Stimulated activated naive CD4-positive, alpha-beta T cell (primary cell): ENCODE results near the gene CADM1.

ENCODE experiments used
- DNase-seq, 6 experiments: peaks; one replicate each; lab custom pipeline; 2025; lab: John Stamatoyannopoulos, UW

Gene CADM1

DNA sequence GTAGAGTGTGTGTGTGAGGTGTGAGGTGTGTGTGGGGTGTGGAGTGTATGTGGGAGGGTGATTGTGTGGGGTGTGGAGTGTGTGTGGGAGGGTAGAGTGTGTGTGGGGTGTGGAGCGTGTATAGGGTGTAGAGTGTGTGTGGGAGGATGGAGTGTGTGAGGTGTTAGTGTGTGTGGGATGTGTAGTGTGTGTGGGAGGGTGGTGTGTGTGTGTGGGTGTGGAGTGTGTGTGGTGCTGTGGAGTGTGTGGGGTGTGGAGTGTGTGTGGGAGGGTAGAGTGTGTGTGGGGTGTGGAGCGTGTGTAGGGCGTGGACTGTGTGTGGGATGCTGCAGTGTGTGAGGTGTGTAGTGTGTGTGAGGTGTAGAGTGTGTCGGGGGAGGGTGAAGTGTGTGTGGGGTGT, 356.1 kb downstream of the CADM1 start:
- no peak for DNase-seq

DNA sequence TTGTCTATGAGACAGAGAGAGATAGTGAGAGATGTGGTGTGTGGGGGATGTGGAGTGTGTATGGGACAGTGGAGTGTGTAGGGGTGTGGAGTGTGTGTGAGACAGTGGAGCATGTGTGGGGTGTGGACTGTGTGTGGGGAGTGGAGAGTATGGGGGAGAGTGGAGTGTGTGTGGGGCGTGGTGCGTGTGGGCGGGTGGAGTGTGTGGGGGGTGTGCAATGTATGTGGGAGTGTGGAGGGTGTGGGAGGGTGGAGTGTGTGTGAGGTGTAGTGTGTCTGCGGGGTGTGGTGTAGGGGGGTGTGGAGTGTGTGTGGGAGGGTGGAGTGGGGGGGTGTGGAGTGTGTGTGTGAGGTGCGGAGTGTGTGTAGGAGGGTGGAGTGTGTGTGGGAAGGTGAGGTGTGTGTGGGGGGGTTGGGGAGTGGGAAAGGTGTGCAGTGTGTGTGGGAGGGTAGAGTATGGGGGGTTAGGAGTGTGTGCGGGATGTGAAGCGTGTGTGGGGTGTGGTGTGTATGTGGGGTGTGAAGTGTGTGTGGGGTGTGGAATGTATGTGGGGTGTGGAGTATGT, 356.9 kb downstream of the CADM1 start:
- no peak for DNase-seq

GRCh38 chr11:115146425-115146824, 357.8 kb downstream of the CADM1 start:
- DNase-seq = no peak

- no peak for DNase-seq
Observed at GRCh38 chr11:115145324-115145723, 358.9 kb downstream of the CADM1 start.

DNA sequence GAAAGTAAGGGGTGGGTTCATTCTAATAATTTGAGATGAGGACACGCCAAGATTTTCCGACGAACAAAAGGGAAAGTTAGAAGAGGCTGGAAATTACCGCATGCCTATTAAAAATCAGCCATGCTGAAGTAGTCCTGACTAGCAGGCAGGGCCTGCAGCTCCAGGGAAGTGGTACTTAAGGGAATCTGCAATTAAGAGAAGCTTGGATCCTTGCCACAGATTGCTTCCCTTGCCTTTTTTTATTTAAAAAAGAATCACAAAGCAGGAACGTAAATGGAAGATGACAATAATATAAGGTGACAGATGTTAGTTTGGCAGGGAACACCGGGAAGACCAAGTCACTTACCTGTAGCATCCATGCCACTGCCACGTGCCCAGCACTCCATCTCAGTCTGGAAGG, 359.3 kb downstream of the CADM1 start:
- DNase-seq = no peak

GRCh38 chr11:115144014-115144413, 360.2 kb downstream of the CADM1 start:
- DNase-seq = no peak

- DNase-seq = no peak
Observed at GRCh38 chr11:115141231-115142114, 362.7 kb downstream of the CADM1 start.

DNA sequence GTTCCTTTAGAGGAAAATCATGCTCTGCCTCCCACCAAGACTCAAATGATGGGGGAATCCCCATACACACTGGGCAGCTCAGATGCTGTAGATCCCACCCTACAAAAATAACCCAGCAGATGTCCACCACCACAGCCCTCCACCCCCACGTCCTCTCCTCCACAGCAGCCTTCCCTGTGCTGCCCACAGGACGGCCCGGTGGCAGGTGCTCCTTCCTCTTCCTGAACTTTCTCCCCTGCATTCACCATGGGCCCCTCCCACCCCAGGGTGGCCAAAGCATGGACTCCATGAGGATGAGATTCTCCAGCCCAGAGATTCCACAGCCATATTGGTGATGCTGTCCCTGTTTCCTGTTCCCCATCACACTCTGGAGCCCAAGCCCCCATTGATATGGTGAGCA, 368.3 kb downstream of the CADM1 start:
- no peak for DNase-seq

- DNase-seq = no peak
Observed at GRCh38 chr11:115134926-115135325, 369.3 kb downstream of the CADM1 start.

GRCh38 chr11:115133475-115134209, 370.6 kb downstream of the CADM1 start:
- no peak for DNase-seq

DNA sequence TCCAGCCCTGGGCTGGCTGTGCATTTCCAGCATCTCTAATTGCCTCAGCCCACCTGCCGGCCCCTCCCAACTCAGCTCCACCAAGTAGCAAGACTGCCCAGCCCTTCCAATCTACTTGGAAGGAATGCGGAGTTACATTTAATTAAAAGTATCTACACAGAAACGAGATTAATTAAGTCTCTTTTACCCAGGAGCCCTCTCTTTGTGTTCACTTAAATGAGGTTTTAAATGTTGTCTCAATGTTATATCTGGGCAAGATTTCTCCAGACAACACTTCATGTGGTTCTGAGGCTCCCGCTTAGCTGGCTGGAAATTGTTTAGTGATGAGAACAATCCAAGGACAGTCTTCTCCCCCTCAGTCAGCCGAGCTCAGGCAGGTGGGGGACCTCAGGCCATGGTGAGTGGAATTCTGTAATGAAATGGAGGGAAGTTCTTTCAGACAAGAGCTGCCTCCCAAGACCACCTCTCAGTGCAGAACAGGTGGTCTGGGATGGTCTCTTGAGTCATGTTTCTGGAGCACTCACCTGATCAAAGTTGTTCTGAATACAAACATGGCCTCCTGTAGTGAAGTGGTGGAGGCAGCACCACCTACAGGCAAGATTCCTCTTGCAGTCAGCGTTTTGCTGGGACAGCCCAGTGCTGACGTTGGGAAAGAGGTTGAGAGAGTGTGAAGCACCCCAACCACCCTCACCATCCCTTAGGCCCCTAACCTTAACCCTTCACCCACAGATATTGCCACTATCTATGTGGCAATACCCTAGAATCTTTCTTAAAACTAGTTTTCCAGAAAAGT, 371.6 kb downstream of the CADM1 start:
- DNase-seq = no peak

GRCh38 chr11:115129473-115130289, 374.5 kb downstream of the CADM1 start:
- no peak for DNase-seq

- no peak for DNase-seq
Observed at GRCh38 chr11:115128226-115128625, 376.0 kb downstream of the CADM1 start.

- DNase-seq = no peak
Observed at GRCh38 chr11:115127790-115128189, 376.4 kb downstream of the CADM1 start.

- DNase-seq = no peak
Observed at GRCh38 chr11:115126515-115127208, 377.6 kb downstream of the CADM1 start.

DNA sequence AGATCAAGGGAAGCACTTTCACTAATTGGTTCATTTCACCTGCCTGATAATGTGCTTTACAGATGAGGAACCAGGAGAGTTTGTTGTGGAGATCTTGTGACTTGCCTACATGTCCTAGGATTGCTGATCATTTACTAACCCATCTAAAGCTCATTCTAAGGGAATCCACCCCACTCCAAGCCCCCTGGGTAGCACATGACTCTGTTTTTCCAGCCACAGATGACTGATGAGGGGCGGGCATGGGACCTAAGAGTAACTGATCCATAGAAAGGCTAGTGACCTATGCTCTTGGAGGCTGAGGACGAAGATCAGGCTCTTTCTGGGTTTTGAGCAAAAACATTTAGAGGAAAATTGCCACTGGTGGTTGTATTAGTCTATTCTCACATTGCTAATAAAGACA, 378.1 kb downstream of the CADM1 start:
- DNase-seq = no peak

- DNase-seq = no peak
Observed at GRCh38 chr11:115124786-115125185, 379.4 kb downstream of the CADM1 start.

GRCh38 chr11:115123641-115124040, 380.6 kb downstream of the CADM1 start:
- DNase-seq = no peak

GRCh38 chr11:115122274-115122673, 381.9 kb downstream of the CADM1 start:
- no peak for DNase-seq
